Suprapubic skin (tissue), 4 donors: ENCODE results near the gene ENTPD7. TPM values are rescaled to one million over a fixed set of nuclear protein-coding genes. Genes with fewer than 3 reads are reported as not detected.
A peak's percentile ranks its signal among the peaks of the same experiment; 100 is the strongest.
"Not testable (repeated sequence)": the region's sequence is repeated elsewhere in the genome, so short reads cannot be mapped to it uniquely, and the experiment has no call there.

Source experiments
- DNase-seq, 2 donors: peaks; one replicate each; pipeline ENCODE4 v3.0.0-alpha.2; 2019; ENCODE audit warnings: low spot score in 2 of 2
- H3K27ac ChIP-seq: fragments of 200-600 bp; sonication (generic); one replicate; pipeline ENCODE4 v1.5.1; 2019
- H3K27me3 ChIP-seq: fragments of 200-600 bp; sonication (generic); one replicate; pipeline ENCODE4 v1.5.1; 2019
- H3K36me3 ChIP-seq: fragments of 200-600 bp; sonication (generic); one replicate; pipeline ENCODE4 v1.5.1; 2019
- H3K4me1 ChIP-seq: fragments of 200-600 bp; sonication (generic); one replicate; pipeline ENCODE4 v1.5.1; 2019
- H3K4me3 ChIP-seq: fragments of 200-600 bp; sonication (generic); one replicate; pipeline ENCODE4 v1.5.1; 2019; ENCODE audit warnings: mild to moderate bottlenecking
- H3K9me3 ChIP-seq: fragments of 200-600 bp; sonication (generic); one replicate; pipeline ENCODE4 v1.5.1; 2019
- EP300 ChIP-seq: sonication (generic); formaldehyde crosslinking; IDR thresholded peaks from one replicate; pipeline ENCODE4 v1.6.1; 2017; ENCODE audit warnings: antibody characterized with exemption
- POLR2A ChIP-seq, 2 donors: fragments of 450-650 bp; IDR thresholded peaks; one replicate each; pipeline ENCODE4 v1.6.1; 2017; ENCODE audit warnings: antibody characterized with exemption in 2 of 2, mild to moderate bottlenecking in 2 of 2, moderate library complexity in 2 of 2
- POLR2AphosphoS5 ChIP-seq, 3 donors: sonication (generic); formaldehyde crosslinking; IDR thresholded peaks; one replicate each; pipeline ENCODE4 v1.6.1; 2017; ENCODE audit warnings: antibody characterized with exemption in 3 of 3
- WGBS: methylation state at CpG from one replicate; pipeline ENCODE4 v1.1.5; 2018; 5-methylcytosine and 5-hydroxymethylcytosine counted together
- total RNA-seq, 4 donors: library from RNA; depleted of rRNA; stranded (reverse); fragments of >200 nt; gene quantifications; one replicate each; pipeline ENCODE4 v1.1.0, GENCODE V29; 2016
- TF ChIP-seq, protein P1 (sequence below), 2 donors: fragments of 200-600 bp in 1 of 2; fragments of 450-650 bp in 1 of 2; sonication (generic) in 1 of 2; IDR thresholded peaks; one replicate each; pipeline ENCODE4 v1.5.1; 2016 to 2019; ENCODE audit warnings: antibody characterized with exemption in 2 of 2, mild to moderate bottlenecking in 1 of 2, moderate library complexity in 1 of 2

Gene ENTPD7
- total RNA-seq, 4 donors from 2014 or later, result 9.6 to 13.5 (median 10.0) TPM

DNA sequence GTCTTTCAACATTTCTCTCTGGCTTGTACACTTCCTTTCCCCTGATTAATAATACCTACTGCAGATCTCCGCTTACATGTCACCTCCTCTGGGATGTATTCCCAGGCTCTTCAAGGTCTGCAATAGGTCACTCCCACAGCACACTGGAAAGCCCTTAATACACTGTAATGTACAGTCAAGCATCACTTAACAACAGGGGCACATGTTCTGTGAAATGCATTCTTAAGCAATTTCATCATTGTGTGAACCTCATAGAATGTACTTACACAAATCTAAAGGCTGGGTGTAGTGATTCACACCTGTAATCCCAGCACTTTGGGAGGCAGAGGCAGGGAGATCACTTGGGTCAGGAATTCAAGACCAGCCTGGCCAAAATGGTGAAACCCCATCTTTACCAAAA, 70.7 kb downstream of the ENTPD7 start:
- no peak overlapping the region for H3K27ac ChIP-seq
- TF ChIP-seq, protein P1, sequence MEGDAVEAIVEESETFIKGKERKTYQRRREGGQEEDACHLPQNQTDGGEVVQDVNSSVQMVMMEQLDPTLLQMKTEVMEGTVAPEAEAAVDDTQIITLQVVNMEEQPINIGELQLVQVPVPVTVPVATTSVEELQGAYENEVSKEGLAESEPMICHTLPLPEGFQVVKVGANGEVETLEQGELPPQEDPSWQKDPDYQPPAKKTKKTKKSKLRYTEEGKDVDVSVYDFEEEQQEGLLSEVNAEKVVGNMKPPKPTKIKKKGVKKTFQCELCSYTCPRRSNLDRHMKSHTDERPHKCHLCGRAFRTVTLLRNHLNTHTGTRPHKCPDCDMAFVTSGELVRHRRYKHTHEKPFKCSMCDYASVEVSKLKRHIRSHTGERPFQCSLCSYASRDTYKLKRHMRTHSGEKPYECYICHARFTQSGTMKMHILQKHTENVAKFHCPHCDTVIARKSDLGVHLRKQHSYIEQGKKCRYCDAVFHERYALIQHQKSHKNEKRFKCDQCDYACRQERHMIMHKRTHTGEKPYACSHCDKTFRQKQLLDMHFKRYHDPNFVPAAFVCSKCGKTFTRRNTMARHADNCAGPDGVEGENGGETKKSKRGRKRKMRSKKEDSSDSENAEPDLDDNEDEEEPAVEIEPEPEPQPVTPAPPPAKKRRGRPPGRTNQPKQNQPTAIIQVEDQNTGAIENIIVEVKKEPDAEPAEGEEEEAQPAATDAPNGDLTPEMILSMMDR (IDR thresholded peaks at IDR 0.05), result no peak
- no peak for TF ChIP-seq EP300
- no peak for TF ChIP-seq POLR2AphosphoS5 (IDR thresholded peaks at IDR 0.05)
- TF ChIP-seq POLR2A (IDR thresholded peaks at IDR 0.05), result no peak
- no peaks in the 10 kb centered on the region for H3K27me3 ChIP-seq
- peaks cover 26% of the 10 kb centered on the region for H3K4me1 ChIP-seq
- H3K9me3 ChIP-seq, result no peaks in the 10 kb centered on the region
- 96% methylated on average over 1 of the region's 1 CpG for WGBS
- H3K4me3 ChIP-seq, result no peak overlapping the region
- no peak for DNase-seq
- H3K36me3 ChIP-seq, result peaks cover 33% of the 10 kb centered on the region

DNA sequence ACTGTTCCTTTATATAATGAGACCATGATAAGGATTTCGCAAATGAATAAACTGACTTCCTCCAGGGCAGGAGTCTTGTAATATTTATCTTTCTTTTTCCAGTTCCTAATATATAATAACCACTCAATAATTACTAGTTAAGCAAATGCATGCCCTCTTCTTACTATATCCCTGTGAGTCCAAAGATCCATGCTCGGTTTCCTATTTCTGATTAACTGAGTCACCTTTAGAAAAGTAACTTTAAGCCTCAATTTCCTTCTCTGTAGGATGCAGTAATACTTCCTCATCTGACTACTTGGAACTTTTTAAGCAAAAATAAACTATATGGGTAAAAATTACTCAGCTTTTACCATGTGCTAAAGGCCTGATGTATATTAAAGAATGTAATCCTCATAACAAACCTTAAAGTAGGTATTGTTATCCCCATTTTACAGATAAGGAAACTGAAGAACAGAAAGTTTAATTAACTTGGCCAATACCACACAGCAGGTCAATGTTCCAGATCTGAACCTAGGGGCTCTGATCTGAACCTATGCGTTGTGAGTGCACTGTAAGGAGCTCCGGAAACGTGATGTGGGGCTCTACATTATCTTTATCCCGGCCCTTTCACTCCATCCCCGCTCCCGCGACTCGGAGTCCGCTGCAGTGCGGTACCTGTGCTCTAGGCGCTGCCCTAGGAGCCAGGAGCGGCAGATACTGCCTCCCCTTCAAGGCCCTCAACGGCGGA, 72.2 kb downstream of the ENTPD7 start:
- H3K9me3 ChIP-seq, result no peaks in the 10 kb centered on the region
- no peaks in the 10 kb centered on the region for H3K27me3 ChIP-seq
- no peak for DNase-seq
- 6% methylated on average over 16 of the region's 16 CpGs for WGBS
- H3K4me3 ChIP-seq, result peak overlapping the region; percentile 73
- H3K36me3 ChIP-seq, result peaks cover 23% of the 10 kb centered on the region
- peak overlapping the region; percentile 94 for H3K27ac ChIP-seq
- no peak for TF ChIP-seq POLR2AphosphoS5 (IDR thresholded peaks at IDR 0.05)
- TF ChIP-seq, protein P1 (IDR thresholded peaks at IDR 0.05), result peak in 1 of 2 donors; percentile 27
- peaks cover 26% of the 10 kb centered on the region for H3K4me1 ChIP-seq

DNA sequence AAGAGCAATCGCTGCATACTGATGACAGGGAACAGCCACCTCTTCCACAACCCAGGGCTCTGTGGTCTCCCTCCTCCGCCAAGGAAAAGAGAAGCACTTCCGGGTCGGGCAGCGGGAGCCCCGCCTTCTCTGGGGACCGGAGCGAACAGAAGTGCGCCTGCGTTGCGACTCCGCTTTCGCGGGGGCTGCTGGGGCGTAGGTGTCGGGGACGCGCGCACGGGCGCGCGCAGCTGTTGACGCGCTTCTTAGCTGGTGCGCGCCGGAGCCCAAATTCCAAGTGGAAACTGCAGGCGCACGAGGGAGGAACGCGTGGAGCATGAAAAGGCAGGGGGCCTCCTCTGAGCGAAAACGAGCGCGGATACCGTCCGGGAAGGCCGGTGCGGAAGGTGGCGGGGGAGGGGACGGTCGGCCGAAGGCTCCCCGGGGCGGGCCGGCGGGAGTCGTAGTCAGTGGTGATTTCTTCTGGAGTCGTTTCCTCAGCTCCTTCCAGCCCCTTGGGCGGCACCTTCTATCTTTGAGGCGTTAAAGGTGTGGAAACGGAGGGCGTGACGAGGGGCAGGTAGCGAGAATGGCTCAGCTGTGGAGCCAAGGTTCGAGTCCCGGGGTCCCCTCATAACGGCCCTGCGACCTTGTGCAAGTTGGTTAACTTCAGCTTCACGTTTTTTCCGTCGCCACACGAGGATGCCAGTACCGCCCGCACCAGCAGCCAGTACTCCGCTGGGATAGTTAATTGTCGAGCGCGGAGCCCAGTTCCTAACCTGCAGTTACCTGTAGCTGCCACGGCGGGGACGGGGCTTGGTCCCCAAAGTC, 72.9 kb downstream of the ENTPD7 start, which contains the start of the genes COX15 and CUTC:
Gene COX15 (minus strand): TSS at position 95 of the 810 bp plus-strand sequence. CDS start 78 bp downstream, at position 17.
Gene CUTC (plus strand): TSS at position 202 of the 810 bp plus-strand sequence. CDS start 115 bp downstream, at position 317.
- H3K36me3 ChIP-seq, result peaks cover 22% of the 10 kb centered on the region
- peak; percentile 97 to 99 for DNase-seq
- H3K27ac ChIP-seq, result peak within 1 kb of the TSS; percentile 94
- TF ChIP-seq EP300 (no peak), POLR2A (IDR thresholded peaks at IDR 0.05) (peak in 1 of 2 donors; percentile 56), POLR2AphosphoS5 (IDR thresholded peaks at IDR 0.05) (peak in 2 of 3 donors; percentile 49 to 52)
- TF ChIP-seq, protein P1 (IDR thresholded peaks at IDR 0.05), result peak in 1 of 2 donors; percentile 37
- no peaks in the 10 kb centered on the region for H3K27me3 ChIP-seq
- H3K4me3 ChIP-seq, result peak within 1 kb of the TSS; percentile 73
- WGBS, result 0% methylated on average over 28 of the region's 73 CpGs
- H3K9me3 ChIP-seq, result no peaks in the 10 kb centered on the region
- peaks cover 26% of the 10 kb centered on the region for H3K4me1 ChIP-seq

DNA sequence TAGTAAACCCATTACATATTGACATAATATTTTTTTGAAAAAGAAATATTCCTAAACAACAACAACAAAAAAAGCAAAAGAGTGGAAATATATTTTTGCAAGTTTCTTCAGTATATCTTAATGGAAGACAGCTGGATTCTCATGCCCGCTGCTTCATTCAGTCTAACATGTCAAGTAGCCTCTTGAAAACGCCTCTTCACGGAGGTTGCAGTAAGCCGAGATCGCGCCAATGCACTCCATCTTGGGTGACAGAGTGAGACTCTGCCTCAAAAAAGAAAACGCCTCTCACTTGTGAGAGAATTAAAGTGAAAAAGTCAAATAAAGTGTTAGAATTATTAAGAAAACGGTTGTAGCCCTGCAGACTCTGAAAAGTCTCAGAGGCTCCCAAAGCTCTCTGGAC, 74.1 kb downstream of the ENTPD7 start:
- Histone ChIP-seq H3K27ac (no peak overlapping the region), H3K4me3 (peak overlapping the region; percentile 73), H3K4me1 (peaks cover 26% of the 10 kb centered on the region), H3K9me3 (no peaks in the 10 kb centered on the region), H3K27me3 (no peaks in the 10 kb centered on the region), H3K36me3 (peaks cover 24% of the 10 kb centered on the region)
- 78% methylated on average over 8 of the region's 8 CpGs for WGBS
- TF ChIP-seq EP300 (no peak), POLR2A (IDR thresholded peaks at IDR 0.05) (no peak), POLR2AphosphoS5 (IDR thresholded peaks at IDR 0.05) (no peak)
- TF ChIP-seq, protein P1 (IDR thresholded peaks at IDR 0.05), result no peak
- DNase-seq, result no peak

DNA sequence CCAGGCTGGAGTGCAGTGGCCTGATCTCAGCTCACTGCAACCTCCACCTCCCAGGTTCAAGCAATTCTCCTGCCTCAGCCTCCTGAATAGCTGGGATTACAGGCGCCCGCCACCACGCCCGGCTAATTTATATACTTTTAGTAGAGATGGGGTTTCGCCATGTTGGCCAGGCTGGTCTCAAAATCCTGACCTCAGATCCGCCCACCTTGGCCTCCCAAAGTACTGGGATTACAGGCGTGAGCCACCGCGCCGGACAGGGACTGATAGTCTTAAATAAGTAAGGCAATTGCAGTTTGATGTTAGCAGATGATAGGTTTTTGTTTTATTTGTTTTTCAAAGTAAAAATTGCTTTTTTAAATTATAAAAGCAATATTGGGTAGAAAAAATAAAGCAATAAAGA, 74.8 kb downstream of the ENTPD7 start:
- H3K27me3 ChIP-seq, DNase-seq, H3K27ac ChIP-seq, H3K9me3 ChIP-seq: not testable (repeated sequence)
- 96% methylated on average over 10 of the region's 10 CpGs for WGBS
- peak overlapping the region; percentile 73 for H3K4me3 ChIP-seq
- peaks cover 26% of the 10 kb centered on the region for H3K4me1 ChIP-seq
- peaks cover 26% of the 10 kb centered on the region for H3K36me3 ChIP-seq
